Sciatic nerve (tissue), 2 donors: ENCODE data around the gene KIAA1217. TPM values are rescaled to one million over a fixed set of nuclear protein-coding genes. Genes with fewer than 3 reads are reported as not detected.
A peak's percentile ranks its signal among the peaks of the same experiment; 100 is the strongest.
"Not testable (repeated sequence)": the region's sequence is repeated elsewhere in the genome, so short reads cannot be mapped to it uniquely, and the experiment has no call there.

Experiments
- ATAC-seq: fragments of 200-7000 bp; cut with Tn5 transposase; one replicate; pipeline ENCODE4 v1.9.1; 2020; ENCODE audit warnings: mild to moderate bottlenecking, moderate library complexity
- DNase-seq: peaks from one replicate; pipeline ENCODE4 v3.0.0-alpha.2; 2020; ENCODE audit warnings: low spot score
- intact Hi-C: fragments of 100-400 bp; cut with DNase I; formaldehyde crosslinking; loops from one replicate; pipeline ENCODE4 v1.14.2; 2022
- total RNA-seq: library from RNA; stranded (reverse); fragmentation: NEBNext Ultra II Directional; extraction: Animal tissue kit (Norgen Biotek cat#: 25700); gene quantifications from one replicate; pipeline ENCODE4 v1.2.1, GENCODE V29; 2021
- donor health status: DM: no; HTN: no; CAD: no.
- donor health status: DM: no; HTN: no; CAD: no.

KIAA1217 gene
- total RNA-seq, 1 donor from 2014 or later = 84.6 TPM

- ATAC-seq (no peak), DNase-seq (no peak)
- intact Hi-C loops = no loop called here
These were observed 138.1 kb downstream of the KIAA1217 start for GRCh38 chr10:24346877-24347519.

- intact Hi-C loops = no loop called here
- DNase-seq = no peak
- ATAC-seq = peak; percentile 92
These were observed 140.6 kb downstream of the KIAA1217 start for GRCh38 chr10:24349379-24350001.

- intact Hi-C loops = no loop called here
- ATAC-seq (no peak), DNase-seq (no peak)
These were observed 141.4 kb downstream of the KIAA1217 start for GRCh38 chr10:24350070-24350921.

- ATAC-seq, DNase-seq, intact Hi-C loops: not testable (repeated sequence)
These were observed 141.9 kb downstream of the KIAA1217 start for GRCh38 chr10:24350922-24351225.

GRCh38 chr10:24351961-24352360 lies 143.0 kb downstream of the KIAA1217 start:
- ATAC-seq (no peak), DNase-seq (no peak)
- intact Hi-C loops = no loop called here

- intact Hi-C loops = no loop called here
- DNase-seq (no peak), ATAC-seq (no peak)
These were observed 143.5 kb downstream of the KIAA1217 start for GRCh38 chr10:24352399-24352798.

GRCh38 chr10:24353319-24353718 lies 144.4 kb downstream of the KIAA1217 start:
- ATAC-seq (no peak), DNase-seq (no peak)
- intact Hi-C loops = no loop called here

- intact Hi-C loops = no loop called here
- ATAC-seq = no peak
- no peak for DNase-seq
These were observed 146.2 kb downstream of the KIAA1217 start for GRCh38 chr10:24355056-24355688.

GRCh38 chr10:24357344-24358004 lies 148.5 kb downstream of the KIAA1217 start:
- intact Hi-C loops = no loop called here
- ATAC-seq (no peak), DNase-seq (no peak)

- ATAC-seq (no peak), DNase-seq (no peak)
- intact Hi-C loops = no loop called here
These were observed 149.1 kb downstream of the KIAA1217 start for GRCh38 chr10:24358022-24358421.

GRCh38 chr10:24360282-24361127 lies 151.6 kb downstream of the KIAA1217 start:
- intact Hi-C loops = no loop called here
- peak; percentile 90 for DNase-seq
- ATAC-seq = peak; percentile 88

- intact Hi-C loops = no loop called here
- ATAC-seq = peak; percentile 75
- no peak for DNase-seq
These were observed 154.1 kb downstream of the KIAA1217 start for GRCh38 chr10:24363070-24363469.

GRCh38 chr10:24367688-24368087 lies 158.8 kb downstream of the KIAA1217 start:
- ATAC-seq (no peak), DNase-seq (no peak)
- intact Hi-C loops = no loop called here

- intact Hi-C loops = loop anchor here (10.0 kb wide), 1 partner anchor 376 kb away; no protein-coding TSS in a partner anchor
- ATAC-seq (no peak), DNase-seq (no peak)
These were observed 161.9 kb downstream of the KIAA1217 start for GRCh38 chr10:24370877-24371276.

- intact Hi-C loops = loop anchor here (10.0 kb wide), 1 partner anchor 377 kb away; no protein-coding TSS in a partner anchor
- DNase-seq (no peak), ATAC-seq (no peak)
These were observed 162.5 kb downstream of the KIAA1217 start for GRCh38 chr10:24371396-24371795.

- DNase-seq (no peak), ATAC-seq (no peak)
- intact Hi-C loops = loop anchor here (10.0 kb wide), 1 partner anchor 380 kb away; no protein-coding TSS in a partner anchor
These were observed 165.4 kb downstream of the KIAA1217 start for GRCh38 chr10:24374134-24374915.

GRCh38 chr10:24375510-24375909 lies 166.6 kb downstream of the KIAA1217 start:
- ATAC-seq (no peak), DNase-seq (no peak)
- intact Hi-C loops = loop anchor here (10.0 kb wide), 1 partner anchor 381 kb away; no protein-coding TSS in a partner anchor
